Osteoblast (primary cell): ENCODE measurements around the gene INPP5A. TPM values are rescaled to one million over a fixed set of nuclear protein-coding genes. Genes with fewer than 3 reads are reported as not detected.
"Not testable (repeated sequence)": the region's sequence is repeated elsewhere in the genome, so short reads cannot be mapped to it uniquely, and the experiment has no call there.

Source experiments
- DNase-seq: peaks from one replicate; pipeline ENCODE4 v3.0.0; 2011; ENCODE audit warnings: low spot score, mixed read lengths; ENCODE audit not compliant: insufficient read length; ENCODE audit errors: missing footprints
- H2AFZ ChIP-seq: 2 replicates; pipeline ENCODE4 v1.6.0; 2011; ENCODE audit warnings: mild to moderate bottlenecking, low read length
- H3K27ac ChIP-seq: 2 replicates; pipeline ENCODE4 v1.5.1; 2011; ENCODE audit warnings: mild to moderate bottlenecking, low read depth, low read length, moderate library complexity
- H3K27me3 ChIP-seq: 2 replicates; pipeline ENCODE4 v1.6.0; 2012; ENCODE audit warnings: mild to moderate bottlenecking, control low read depth, inconsistent platforms, low read length, moderate library complexity; ENCODE audit not compliant: insufficient read depth
- H3K36me3 ChIP-seq: 2 replicates; pipeline ENCODE4 v1.5.1; 2011; ENCODE audit warnings: mild to moderate bottlenecking, low read length, control low read depth, moderate library complexity; ENCODE audit not compliant: insufficient read depth
- H3K4me1 ChIP-seq: 2 replicates; pipeline ENCODE4 v1.5.1; 2011; ENCODE audit warnings: mild to moderate bottlenecking, low read length, control low read depth, moderate library complexity; ENCODE audit not compliant: insufficient read depth
- H3K4me2 ChIP-seq: 2 replicates; pipeline ENCODE4 v1.6.0; 2011; ENCODE audit warnings: mild to moderate bottlenecking, low read length; ENCODE audit not compliant: insufficient read depth
- H3K4me3 ChIP-seq: fragments of 200-600 bp; sonication (generic); 3 replicates; pipeline ENCODE4 v1.5.1; 2012; ENCODE audit warnings: mild to moderate bottlenecking, low read length, inconsistent platforms; ENCODE audit not compliant: insufficient read depth
- H3K79me2 ChIP-seq: 2 replicates; pipeline ENCODE4 v1.6.0; 2012; ENCODE audit warnings: mild to moderate bottlenecking, low read length, control low read depth, inconsistent platforms; ENCODE audit not compliant: insufficient read depth
- H3K9me3 ChIP-seq: 2 replicates; pipeline ENCODE4 v1.5.1; 2011; ENCODE audit warnings: low read depth, low read length, control low read depth
- H4K20me1 ChIP-seq: 2 replicates; pipeline ENCODE4 v1.6.0; 2012; ENCODE audit warnings: mild to moderate bottlenecking, low read length, control low read depth; ENCODE audit not compliant: insufficient read depth
- total RNA-seq: library from RNA; depleted of rRNA; stranded (reverse); fragments of >200 nt; gene quantifications from 2 replicates; pipeline ENCODE4 v1.2.3, GENCODE V29; 2012
- TF ChIP-seq, protein P1 (sequence below): IDR thresholded peaks from 2 replicates; pipeline ENCODE4 v1.5.1; 2011; ENCODE audit warnings: mild to moderate bottlenecking, low read depth, low read length, moderate library complexity; ENCODE audit errors: extremely low read depth

Gene INPP5A
- total RNA-seq, 1 donor: 22.8 TPM

DNA sequence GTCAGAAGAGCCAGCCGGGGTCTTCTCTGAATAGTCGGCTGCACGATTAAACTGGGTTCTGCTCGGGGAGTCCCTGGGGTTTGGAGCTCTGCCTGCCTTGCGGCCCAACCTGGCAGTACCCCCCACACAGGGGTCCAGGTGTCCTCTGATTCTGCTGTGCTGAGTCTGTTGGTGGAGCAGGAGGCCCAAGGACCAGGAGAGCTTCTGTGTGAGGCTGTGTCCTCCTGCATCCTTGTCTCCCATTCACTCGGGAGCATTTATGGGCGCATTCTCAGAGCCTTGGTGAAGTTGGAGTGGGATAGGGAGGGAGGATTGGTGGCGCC lies 14.2 kb downstream of the INPP5A start:
- H3K27me3 ChIP-seq: no peaks in the 10 kb centered on the region
- no peak overlapping the region for H2AFZ ChIP-seq
- H4K20me1 ChIP-seq: peaks cover 70% of the 10 kb centered on the region
- peaks cover 74% of the 10 kb centered on the region for H3K79me2 ChIP-seq
- no peak overlapping the region for H3K27ac ChIP-seq
- H3K4me3 ChIP-seq: no peak overlapping the region
- TF ChIP-seq, protein P1, sequence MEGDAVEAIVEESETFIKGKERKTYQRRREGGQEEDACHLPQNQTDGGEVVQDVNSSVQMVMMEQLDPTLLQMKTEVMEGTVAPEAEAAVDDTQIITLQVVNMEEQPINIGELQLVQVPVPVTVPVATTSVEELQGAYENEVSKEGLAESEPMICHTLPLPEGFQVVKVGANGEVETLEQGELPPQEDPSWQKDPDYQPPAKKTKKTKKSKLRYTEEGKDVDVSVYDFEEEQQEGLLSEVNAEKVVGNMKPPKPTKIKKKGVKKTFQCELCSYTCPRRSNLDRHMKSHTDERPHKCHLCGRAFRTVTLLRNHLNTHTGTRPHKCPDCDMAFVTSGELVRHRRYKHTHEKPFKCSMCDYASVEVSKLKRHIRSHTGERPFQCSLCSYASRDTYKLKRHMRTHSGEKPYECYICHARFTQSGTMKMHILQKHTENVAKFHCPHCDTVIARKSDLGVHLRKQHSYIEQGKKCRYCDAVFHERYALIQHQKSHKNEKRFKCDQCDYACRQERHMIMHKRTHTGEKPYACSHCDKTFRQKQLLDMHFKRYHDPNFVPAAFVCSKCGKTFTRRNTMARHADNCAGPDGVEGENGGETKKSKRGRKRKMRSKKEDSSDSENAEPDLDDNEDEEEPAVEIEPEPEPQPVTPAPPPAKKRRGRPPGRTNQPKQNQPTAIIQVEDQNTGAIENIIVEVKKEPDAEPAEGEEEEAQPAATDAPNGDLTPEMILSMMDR: no peak
- no peak overlapping the region for H3K4me2 ChIP-seq
- no peaks in the 10 kb centered on the region for H3K9me3 ChIP-seq
- no peak for DNase-seq
- no peaks in the 10 kb centered on the region for H3K4me1 ChIP-seq
- H3K36me3 ChIP-seq: no peaks in the 10 kb centered on the region

DNA sequence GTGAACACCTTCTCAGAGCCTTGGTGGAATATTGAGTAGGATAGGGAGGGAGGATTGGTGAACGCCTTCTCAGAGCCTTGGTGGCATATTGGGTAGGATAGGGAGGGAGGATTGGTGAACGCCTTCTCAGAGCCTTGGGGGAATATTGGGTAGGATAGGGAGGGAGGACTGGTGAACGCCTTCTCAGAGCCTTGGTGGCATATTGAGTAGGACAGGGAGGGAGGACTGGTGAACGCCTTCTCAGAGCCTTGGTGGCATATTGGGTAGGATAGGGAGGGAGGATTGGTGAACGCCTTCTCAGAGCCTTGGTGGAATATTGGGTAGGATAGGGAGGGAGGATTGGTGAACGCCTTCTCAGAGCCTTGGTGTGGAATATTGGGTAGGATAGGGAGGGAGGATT lies 15.0 kb downstream of the INPP5A start:
- not testable (repeated sequence) for H3K36me3 ChIP-seq, H2AFZ ChIP-seq, H3K4me3 ChIP-seq, H3K27ac ChIP-seq, H3K27me3 ChIP-seq, H3K4me1 ChIP-seq, H3K9me3 ChIP-seq, DNase-seq, H3K4me2 ChIP-seq
- Histone ChIP-seq H3K79me2 (peaks cover 74% of the 10 kb centered on the region), H4K20me1 (peaks cover 72% of the 10 kb centered on the region)

DNA sequence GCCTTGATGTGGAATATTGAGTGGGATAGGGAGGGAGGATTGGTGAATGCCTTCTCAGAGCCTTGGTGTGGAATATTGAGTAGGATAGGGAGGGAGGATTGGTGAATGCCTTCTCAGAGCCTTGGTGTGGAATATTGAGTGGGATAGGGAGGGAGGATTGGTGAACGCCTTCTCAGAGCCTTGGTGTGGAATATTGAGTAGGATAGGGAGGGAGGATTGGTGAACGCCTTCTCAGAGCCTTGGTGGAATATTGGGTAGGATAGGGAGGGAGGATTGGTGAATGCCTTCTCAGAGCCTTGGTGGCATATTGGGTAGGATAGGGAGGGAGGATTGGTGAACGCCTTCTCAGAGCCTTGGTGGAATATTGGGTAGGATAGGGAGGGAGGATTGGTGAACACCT lies 16.0 kb downstream of the INPP5A start:
- not testable (repeated sequence) for H3K4me3 ChIP-seq, H3K9me3 ChIP-seq, H3K4me2 ChIP-seq, H3K27ac ChIP-seq, H3K36me3 ChIP-seq, H3K27me3 ChIP-seq, DNase-seq, H2AFZ ChIP-seq, H3K4me1 ChIP-seq
- Histone ChIP-seq H3K79me2 (peaks cover 74% of the 10 kb centered on the region), H4K20me1 (peaks cover 72% of the 10 kb centered on the region)

DNA sequence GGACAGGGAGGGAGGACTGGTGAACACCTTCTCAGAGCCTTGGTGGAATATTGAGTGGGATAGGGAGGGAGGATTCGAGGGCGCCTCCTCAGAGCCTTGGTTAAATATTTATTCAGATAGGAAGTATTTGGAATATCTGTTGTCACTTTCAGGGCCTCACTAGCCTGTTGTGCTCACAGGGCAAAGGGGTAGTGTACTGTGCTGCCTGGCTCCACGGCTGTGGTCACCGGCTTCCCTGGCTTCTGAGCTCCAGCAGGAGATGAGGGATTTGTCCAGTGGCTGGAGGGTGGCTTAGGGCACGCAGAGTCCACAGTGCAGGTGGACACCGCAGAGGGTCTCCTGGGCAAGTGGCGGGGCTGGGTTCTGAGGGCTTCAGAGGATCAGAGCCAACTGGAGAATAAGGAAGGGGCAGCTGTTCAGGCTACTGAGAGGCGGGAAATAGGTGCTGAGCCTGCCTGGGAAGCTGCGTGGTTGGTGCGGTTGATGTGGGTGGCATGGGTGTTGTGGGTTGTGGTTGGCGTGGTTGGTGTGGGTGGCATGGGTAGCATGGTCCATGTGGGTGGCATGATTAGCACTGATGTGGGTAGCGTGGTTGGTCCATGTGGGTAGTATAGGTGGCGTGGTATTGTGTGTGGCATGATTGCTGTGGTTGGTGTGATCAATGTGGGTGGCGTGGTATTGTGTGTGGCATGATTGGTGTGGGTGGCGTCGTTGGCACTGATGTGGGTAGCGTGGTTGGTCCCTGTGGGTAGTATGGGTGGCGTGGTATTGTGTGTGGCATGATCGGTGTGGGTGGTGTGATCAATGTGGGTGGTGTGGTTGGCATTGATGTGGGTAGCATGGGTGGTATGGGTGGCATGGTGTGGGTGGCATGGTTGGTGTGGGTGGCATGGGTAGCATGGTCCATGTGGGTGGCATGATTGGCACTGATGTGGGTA lies 16.7 kb downstream of the INPP5A start:
- Histone ChIP-seq H2AFZ (no peak overlapping the region), H3K9me3 (no peaks in the 10 kb centered on the region), H4K20me1 (peaks cover 73% of the 10 kb centered on the region), H3K4me2 (no peak overlapping the region), H3K79me2 (peaks cover 74% of the 10 kb centered on the region), H3K27ac (no peak overlapping the region), H3K4me3 (no peak overlapping the region), H3K27me3 (no peaks in the 10 kb centered on the region), H3K4me1 (no peaks in the 10 kb centered on the region), H3K36me3 (no peaks in the 10 kb centered on the region)
- TF ChIP-seq, protein P1: no peak
- DNase-seq: peak; percentile 63

DNA sequence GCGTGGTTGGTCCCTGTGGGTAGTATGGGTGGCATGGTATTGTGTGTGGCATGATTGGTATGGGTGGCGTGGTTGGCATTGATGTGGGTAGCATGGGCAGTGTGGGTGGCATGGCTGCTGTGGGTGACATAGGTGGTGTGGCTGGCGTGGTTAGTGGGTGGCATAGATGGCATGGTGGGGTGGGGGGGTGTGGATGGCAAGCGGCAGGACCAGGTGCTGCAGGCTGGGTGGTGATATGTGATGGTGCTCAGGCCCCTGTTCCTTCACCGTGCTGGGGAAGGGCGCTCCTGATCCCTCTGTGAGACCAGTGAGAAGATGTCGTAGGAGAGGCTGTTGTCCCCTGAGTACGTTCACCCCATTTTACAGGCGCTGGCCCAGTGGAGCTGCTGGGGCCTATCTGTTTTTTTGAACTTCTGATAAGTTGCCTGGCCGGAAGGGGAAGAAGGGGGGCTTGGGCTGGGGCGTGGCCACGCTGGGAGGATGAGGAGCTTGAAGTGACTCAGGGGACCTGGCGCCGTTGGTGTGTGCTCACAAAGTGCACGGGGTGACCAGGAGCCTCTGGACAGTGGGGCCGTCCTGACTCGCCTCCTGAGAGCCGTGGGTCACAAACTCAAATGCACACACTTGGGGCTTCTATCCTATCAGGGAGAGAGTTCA lies 17.5 kb downstream of the INPP5A start:
- no peak overlapping the region for H3K4me3 ChIP-seq
- H4K20me1 ChIP-seq: peaks cover 73% of the 10 kb centered on the region
- TF ChIP-seq, protein P1: no peak
- no peaks in the 10 kb centered on the region for H3K4me1 ChIP-seq
- peaks cover 75% of the 10 kb centered on the region for H3K79me2 ChIP-seq
- H3K36me3 ChIP-seq: no peaks in the 10 kb centered on the region
- no peak overlapping the region for H3K4me2 ChIP-seq
- H3K9me3 ChIP-seq: no peaks in the 10 kb centered on the region
- H2AFZ ChIP-seq: no peak overlapping the region
- peak; percentile 45 for DNase-seq
- no peaks in the 10 kb centered on the region for H3K27me3 ChIP-seq
- H3K27ac ChIP-seq: no peak overlapping the region
